K562 (cell line): ENCODE results near the gene LAPTM5. TPM values are rescaled to one million over a fixed set of nuclear protein-coding genes. Genes with fewer than 3 reads are reported as not detected.

Source experiments
- E2F3 ChIP-seq: fragments of 250-450 bp; sonication (Bioruptor Pico); IDR thresholded peaks from 2 replicates; pipeline ENCODE4 v1.4.0; 2020; ENCODE audit warnings: mild to moderate bottlenecking
- ETS2 ChIP-seq: IDR thresholded peaks from 2 replicates; pipeline ENCODE4 v1.6.1; 2016; ENCODE audit warnings: borderline replicate concordance, missing genetic modification characterization, mild to moderate bottlenecking, moderate library complexity, missing compliant biosample characterization; ENCODE audit not compliant: poor library complexity, severe bottlenecking
- FOXA3 ChIP-seq, 2 experiments: fragments of 450-650 bp in 1 of 2; sonication (generic) in 1 of 2; formaldehyde crosslinking; IDR thresholded peaks in 1 of 2; conservative IDR thresholded peaks in 1 of 2; 2 replicates each; pipeline versions ENCODE4 v1.4.0 to v1.8.0; 2020 to 2022; ENCODE audit warnings: mild to moderate bottlenecking in 2 of 2, missing genetic modification reagents in 1 of 2
- HDAC3 ChIP-seq: fragments of 450-650 bp; IDR thresholded peaks from 2 replicates; pipeline ENCODE4 v1.6.1; 2018; ENCODE audit warnings: borderline replicate concordance, mild to moderate bottlenecking, moderate library complexity; ENCODE audit not compliant: partially characterized antibody
- IFI16 ChIP-seq: fragments of 250-450 bp; sonication (Bioruptor Pico); IDR thresholded peaks from 2 replicates; pipeline ENCODE4 v2.1.2; 2022; ENCODE audit warnings: mild to moderate bottlenecking, inconsistent platforms
- JUNB ChIP-seq: fragments of 450-650 bp; formaldehyde crosslinking; conservative IDR thresholded peaks from 2 replicates; pipeline ENCODE4 v1.4.0; 2020; ENCODE audit warnings: mild to moderate bottlenecking
- JUND ChIP-seq, 2 experiments: IDR thresholded peaks; 2 replicates in 1 of 2; 3 replicates in 1 of 2; pipeline ENCODE4 v1.6.1; 2011; ENCODE audit warnings: borderline replicate concordance in 2 of 2, low read depth in 2 of 2, low read length in 2 of 2, improper control_type of control experiment in 1 of 2, missing biosample characterization in 1 of 2, missing genetic modification characterization in 1 of 2, missing genetic modification reagents in 1 of 2
- MTF1 ChIP-seq: fragments of 250-450 bp; sonication (Bioruptor Pico); IDR thresholded peaks from 2 replicates; pipeline ENCODE4 v1.9.0; 2021; ENCODE audit warnings: moderate library complexity, mild to moderate bottlenecking, inconsistent platforms, borderline replicate concordance
- NCOA4 ChIP-seq: fragments of 450-650 bp; IDR thresholded peaks from 2 replicates; pipeline ENCODE4 v1.6.1; 2018; ENCODE audit warnings: mild to moderate bottlenecking; ENCODE audit not compliant: partially characterized antibody
- NFIX ChIP-seq: fragments of 250-450 bp; sonication (Bioruptor Pico); IDR thresholded peaks from 2 replicates; pipeline ENCODE4 v1.4.0; 2020; ENCODE audit warnings: low read depth, mild to moderate bottlenecking, moderate library complexity
- PCBP2 ChIP-seq: fragments of 200-400 bp; formaldehyde crosslinking; IDR thresholded peaks from 2 replicates; pipeline ENCODE4 v1.6.1; 2018; ENCODE audit warnings: low read length, low read depth, mild to moderate bottlenecking, moderate library complexity; ENCODE audit not compliant: poor library complexity, severe bottlenecking
- RBM15 ChIP-seq: fragments of 200-400 bp; formaldehyde crosslinking; IDR thresholded peaks from 2 replicates; pipeline ENCODE4 v1.6.1; 2018; ENCODE audit warnings: mild to moderate bottlenecking, low read length, moderate library complexity; ENCODE audit not compliant: insufficient read depth
- SMAD4 ChIP-seq: fragments of 250-450 bp; sonication (Bioruptor Pico); conservative IDR thresholded peaks from 2 replicates; pipeline ENCODE4 v1.8.0; 2021; ENCODE audit warnings: inconsistent platforms, mild to moderate bottlenecking, moderate library complexity
- SMC3 ChIP-seq: conservative IDR thresholded peaks from 2 replicates; pipeline ENCODE4 v1.6.1; 2011; ENCODE audit warnings: low read depth, low read length, improper control_type of control experiment; ENCODE audit not compliant: insufficient read depth
- SRSF1 ChIP-seq: fragments of 200-400 bp; formaldehyde crosslinking; IDR thresholded peaks from 2 replicates; pipeline ENCODE4 v1.6.1; 2017; ENCODE audit warnings: mild to moderate bottlenecking, low read depth, low read length, moderate library complexity
- XRCC5 ChIP-seq: fragments of 200-400 bp; formaldehyde crosslinking; IDR thresholded peaks from 2 replicates; pipeline ENCODE4 v1.6.1; 2017; ENCODE audit warnings: low read depth, mild to moderate bottlenecking, low read length
- ZNF212 ChIP-seq: fragments of 450-650 bp; formaldehyde crosslinking; IDR thresholded peaks from 2 replicates; pipeline ENCODE4 v1.4.0; 2020; ENCODE audit warnings: mild to moderate bottlenecking
- ZNF696 ChIP-seq: fragments of 250-450 bp; sonication (Bioruptor Pico); conservative IDR thresholded peaks from 2 replicates; pipeline ENCODE4 v1.4.0; 2020; ENCODE audit warnings: mild to moderate bottlenecking, moderate library complexity
- ZNF766 ChIP-seq: fragments of 200-800 bp; sonication (Bioruptor generic); conservative IDR thresholded peaks from 2 replicates; pipeline ENCODE4 v1.6.1; 2016; ENCODE audit warnings: missing genetic modification characterization, missing compliant biosample characterization
- ZNF785 ChIP-seq: fragments of 250-450 bp; sonication (Bioruptor Pico); IDR thresholded peaks from 2 replicates; pipeline ENCODE4 v1.4.0; 2020; ENCODE audit warnings: mild to moderate bottlenecking
- polyA plus RNA-seq, 8 experiments: library from polyadenylated mRNA; depleted of rRNA in 4 of 8; stranded (reverse) in 5 of 8; unstranded in 3 of 8; fragments of >200 nt; fragmentation: Nextera tagmentation in 2 of 8; fragmentation: Illumina TruSeq in 1 of 8; extraction: Ambion mirVana in 2 of 8; extraction: Trizol in 1 of 8; gene quantifications; 2 replicates each; pipeline versions ENCODE4 v1.2.1 to v1.2.3, GENCODE V29; 2011 to 2014; ENCODE audit warnings: inconsistent platforms in 1 of 8, missing spikeins in 1 of 8
- total RNA-seq, 7 experiments: library from RNA; depleted of rRNA in 6 of 7; stranded (reverse); fragments of >200 nt in 6 of 7; fragmentation: Illumina TruSeq in 2 of 7; extraction: Trizol in 2 of 7; gene quantifications; 2 replicates each; pipeline versions ENCODE4 v1.2.1 to v1.2.3, GENCODE V29; 2011 to 2021; ENCODE audit warnings: low replicate concordance in 1 of 7
- TF ChIP-seq, protein P1 (sequence below): sonication (generic); formaldehyde crosslinking; IDR thresholded peaks from 2 replicates; pipeline ENCODE4 v1.9.0; 2022; ENCODE audit warnings: mild to moderate bottlenecking, missing genetic modification reagents
- TF ChIP-seq, protein P2 (sequence below): fragments of 250-450 bp; sonication (Bioruptor Pico); IDR thresholded peaks from 2 replicates; pipeline ENCODE4 v1.8.0; 2021; ENCODE audit warnings: borderline replicate concordance, mild to moderate bottlenecking, moderate library complexity; ENCODE audit not compliant: poor library complexity, severe bottlenecking
- TF ChIP-seq, protein P3 (sequence below): fragments of 250-450 bp; sonication (Bioruptor Pico); IDR thresholded peaks from 2 replicates; pipeline ENCODE4 v1.9.0; 2021; ENCODE audit warnings: mild to moderate bottlenecking
- TF ChIP-seq, protein P4 (sequence below): fragments of 450-650 bp; formaldehyde crosslinking; IDR thresholded peaks from 2 replicates; pipeline ENCODE4 v1.4.0; 2020; ENCODE audit warnings: mild to moderate bottlenecking, moderate library complexity

The LAPTM5 gene
- total and polyA plus RNA-seq, 9 of the 15 experiments (the other 6 are each of a cell fraction or from before 2014, with no cell fraction given): 2.4 to 47.3 (median 20.3) TPM

DNA sequence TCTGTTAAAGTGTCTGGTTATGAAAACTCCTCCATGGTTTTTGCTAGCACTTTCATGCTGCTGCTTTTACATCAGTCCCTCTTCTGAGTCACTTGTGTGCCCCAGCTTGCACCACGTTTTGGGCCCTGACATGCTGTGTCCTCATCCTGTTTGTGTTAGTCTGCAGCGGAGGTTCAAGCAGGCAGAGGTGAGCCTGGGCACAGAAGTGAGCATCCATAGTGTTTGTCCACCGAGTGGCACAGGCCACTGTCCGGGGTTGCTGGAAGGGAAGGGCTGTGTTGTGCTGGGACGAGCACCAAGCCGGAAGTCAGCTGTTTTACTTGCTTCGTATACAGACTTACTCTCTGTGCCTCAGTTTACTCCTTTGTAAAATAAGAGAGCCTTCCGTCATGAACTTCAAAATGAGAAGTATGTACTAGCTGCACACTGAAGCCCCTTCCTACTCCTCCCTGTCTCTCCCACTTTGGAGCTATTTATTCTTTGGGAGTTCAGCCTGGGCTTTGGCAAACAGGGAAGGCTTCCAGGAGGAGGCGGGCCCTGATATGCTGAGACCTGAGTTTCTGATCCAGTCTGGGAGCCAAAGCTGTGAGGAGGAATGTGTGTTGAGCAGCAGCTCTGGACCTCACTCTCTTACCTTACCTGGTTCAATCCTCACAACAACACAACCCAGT is 10.7 kb upstream of the LAPTM5 start (continued):
- TF ChIP-seq PCBP2: no peak
- TF ChIP-seq, protein P1, sequence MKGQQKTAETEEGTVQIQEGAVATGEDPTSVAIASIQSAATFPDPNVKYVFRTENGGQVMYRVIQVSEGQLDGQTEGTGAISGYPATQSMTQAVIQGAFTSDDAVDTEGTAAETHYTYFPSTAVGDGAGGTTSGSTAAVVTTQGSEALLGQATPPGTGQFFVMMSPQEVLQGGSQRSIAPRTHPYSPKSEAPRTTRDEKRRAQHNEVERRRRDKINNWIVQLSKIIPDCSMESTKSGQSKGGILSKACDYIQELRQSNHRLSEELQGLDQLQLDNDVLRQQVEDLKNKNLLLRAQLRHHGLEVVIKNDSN: peak; percentile 26; the same call in 1 of the 2 replicates
- no peak for TF ChIP-seq SMC3
- no peak for TF ChIP-seq ETS2 (tag)
- TF ChIP-seq ZNF212 (CRISPR knock-in tag): 0 out of 2 replicates have a peak, but pooled peaks have one; percentile 34
- TF ChIP-seq HDAC3: no peak
- no peak for TF ChIP-seq SRSF1
- TF ChIP-seq RBM15: no peak
- no peak for TF ChIP-seq XRCC5
- TF ChIP-seq IFI16 (CRISPR knock-in tag): peak; percentile 69; the same call in 1 of the 2 replicates
- TF ChIP-seq MTF1: no peak
- TF ChIP-seq ZNF766 (CRISPR knock-in tag): peak; percentile 46; the same call in 1 of the 2 replicates
- TF ChIP-seq, protein P2, sequence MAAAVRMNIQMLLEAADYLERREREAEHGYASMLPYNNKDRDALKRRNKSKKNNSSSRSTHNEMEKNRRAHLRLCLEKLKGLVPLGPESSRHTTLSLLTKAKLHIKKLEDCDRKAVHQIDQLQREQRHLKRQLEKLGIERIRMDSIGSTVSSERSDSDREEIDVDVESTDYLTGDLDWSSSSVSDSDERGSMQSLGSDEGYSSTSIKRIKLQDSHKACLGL (CRISPR knock-in tag): no peak
- TF ChIP-seq ZNF696 (CRISPR knock-in tag): no peak; the same call in 1 of the 2 replicates
- TF ChIP-seq NCOA4: no peak
- no peak for TF ChIP-seq FOXA3 (CRISPR knock-in tag; conservative IDR thresholded peaks at IDR 0.05 in 1 of 2, IDR thresholded peaks at IDR 0.05 in 1 of 2)
- TF ChIP-seq E2F3 (CRISPR knock-in tag): peak; percentile 57; the same call in 1 of the 2 replicates
- no peak for TF ChIP-seq JUND (IDR thresholded peaks at IDR 0.05; ENCODE audit: borderline replicate concordance, low read depth, low read length)
- TF ChIP-seq JUND (tag; IDR thresholded peaks at IDR 0.05; ENCODE audit: borderline replicate concordance, low read depth, low read length): no peak
- TF ChIP-seq NFIX (CRISPR knock-in tag): no peak
- TF ChIP-seq, protein P3, sequence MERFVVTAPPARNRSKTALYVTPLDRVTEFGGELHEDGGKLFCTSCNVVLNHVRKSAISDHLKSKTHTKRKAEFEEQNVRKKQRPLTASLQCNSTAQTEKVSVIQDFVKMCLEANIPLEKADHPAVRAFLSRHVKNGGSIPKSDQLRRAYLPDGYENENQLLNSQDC (CRISPR knock-in tag): no peak
- TF ChIP-seq ZNF785 (CRISPR knock-in tag): no peak
- TF ChIP-seq SMAD4 (CRISPR knock-in tag): no peak; the same call in 1 of the 2 replicates
- TF ChIP-seq JUNB: no peak
- TF ChIP-seq, protein P4, sequence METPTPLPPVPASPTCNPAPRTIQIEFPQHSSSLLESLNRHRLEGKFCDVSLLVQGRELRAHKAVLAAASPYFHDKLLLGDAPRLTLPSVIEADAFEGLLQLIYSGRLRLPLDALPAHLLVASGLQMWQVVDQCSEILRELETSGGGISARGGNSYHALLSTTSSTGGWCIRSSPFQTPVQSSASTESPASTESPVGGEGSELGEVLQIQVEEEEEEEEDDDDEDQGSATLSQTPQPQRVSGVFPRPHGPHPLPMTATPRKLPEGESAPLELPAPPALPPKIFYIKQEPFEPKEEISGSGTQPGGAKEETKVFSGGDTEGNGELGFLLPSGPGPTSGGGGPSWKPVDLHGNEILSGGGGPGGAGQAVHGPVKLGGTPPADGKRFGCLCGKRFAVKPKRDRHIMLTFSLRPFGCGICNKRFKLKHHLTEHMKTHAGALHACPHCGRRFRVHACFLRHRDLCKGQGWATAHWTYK: peak; percentile 90
